A549 treated with dexamethasone at 1 μM for 4 hours (cell line): ENCODE measurements around the gene EIF3B. TPM values are rescaled to one million over a fixed set of nuclear protein-coding genes. Genes with fewer than 3 reads are reported as not detected.

Experiments used
- total RNA-seq: library from RNA; stranded (reverse); fragments of 200-300 nt; extraction: Qiagen RNA extraction; gene quantifications from 5 replicates; pipeline ENCODE4 v1.2.3, GENCODE V29; 2022

The EIF3B gene
- 237 to 252 TPM (median 244 TPM) in 5 replicates for total RNA-seq

GRCh38 chr7:2354186-2354938 lies at the start of gene EIF3B:
Gene EIF3B, plus strand, starts transcription at chr7:2354827. Its CDS starts 95 bp downstream, at chr7:2354922.

GRCh38 chr7:2314209-2314955 lies 40.2 kb upstream of the EIF3B start, which contains the start of gene SNX8:
Gene SNX8, minus strand, starts transcription at chr7:2314441. Its CDS starts 20 bp downstream, at chr7:2314421.

GRCh38 chr7:2403014-2403717 lies 48.5 kb downstream of the EIF3B start, which contains the start of gene CHST12:
Gene CHST12, plus strand, starts transcription at chr7:2403611. Its CDS starts 29,029 bp downstream, at chr7:2432640.

Other genes starting within 250 kb of the EIF3B start
- 18.8 to 29.1 TPM (median 22.3 TPM) in 5 replicates for gene MAD1L1, start 121.9 kb upstream of the EIF3B start, total RNA-seq
- gene MRM2, start 112.6 kb upstream of the EIF3B start, total RNA-seq, result 50.9 to 57.2 TPM (median 56.4 TPM) in 5 replicates
- gene NUDT1, start 112.6 kb upstream of the EIF3B start, total RNA-seq, result 96.3 to 103 TPM (median 99.2 TPM) in 5 replicates
- gene SNX8, start 40.4 kb upstream of the EIF3B start, total RNA-seq, result 72.1 to 140 TPM (median 129 TPM) in 5 replicates
- gene CHST12, start 48.8 kb downstream of the EIF3B start, total RNA-seq, result 7.0 to 14.4 TPM (median 11.8 TPM) in 5 replicates
- gene GRIFIN, start 121.6 kb downstream of the EIF3B start, total RNA-seq, result not detected in 5 replicates
- gene LFNG, start 164.9 kb downstream of the EIF3B start, total RNA-seq, result 9.4 to 18.4 TPM (median 15.7 TPM) in 5 replicates
- 18.6 to 33.1 TPM (median 32.1 TPM) in 5 replicates for gene BRAT1, start 200.7 kb downstream of the EIF3B start, total RNA-seq
- gene IQCE, start 204.2 kb downstream of the EIF3B start, total RNA-seq, result 7.8 to 13.0 TPM (median 12.2 TPM) in 5 replicates